Uterus (tissue), 2 donors: ENCODE results near the gene KIF1A.

Experiments
- CTCF ChIP-seq, 4 experiments: fragments of 200-600 bp in 2 of 4; fragments of 450-650 bp in 2 of 4; sonication (generic) in 2 of 4; IDR thresholded peaks; one replicate each; pipeline ENCODE4 v1.5.1; 2016 to 2019; ENCODE audit warnings: antibody characterized with exemption in 4 of 4, mild to moderate bottlenecking in 2 of 4, moderate library complexity in 1 of 4
- POLR2A ChIP-seq, 2 donors: fragments of 450-650 bp; IDR thresholded peaks; one replicate each; pipeline ENCODE4 v1.6.1; 2016; ENCODE audit warnings: antibody characterized with exemption in 2 of 2, mild to moderate bottlenecking in 1 of 2, moderate library complexity in 1 of 2

GRCh38 chr2:240778426-240778825, 41.6 kb downstream of the KIF1A start:
- TF ChIP-seq CTCF (IDR thresholded peaks at IDR 0.05) (no peak), POLR2A (IDR thresholded peaks at IDR 0.05) (no peak)
